Right lobe of liver (tissue), 4 donors: ENCODE results near the gene PHF1.

Experiments
- POLR2A ChIP-seq: fragments of 450-650 bp; IDR thresholded peaks from one replicate; pipeline ENCODE4 v1.6.1; 2017; ENCODE audit warnings: antibody characterized with exemption, mild to moderate bottlenecking
- TF ChIP-seq, protein P1 (sequence below), 4 donors: fragments of 200-600 bp in 3 of 4; fragments of 450-650 bp in 1 of 4; IDR thresholded peaks; one replicate each; pipeline versions ENCODE4 v1.5.1 to v1.8.0; 2016 to 2022; ENCODE audit warnings: antibody characterized with exemption in 4 of 4, mild to moderate bottlenecking in 2 of 4
- donor health status: DM: no; HTN: no; CAD: no.
- donor health status: DM: no; HTN: no; CAD: no.
- donor health status: DM: no; HTN: yes; CAD: no.

DNA sequence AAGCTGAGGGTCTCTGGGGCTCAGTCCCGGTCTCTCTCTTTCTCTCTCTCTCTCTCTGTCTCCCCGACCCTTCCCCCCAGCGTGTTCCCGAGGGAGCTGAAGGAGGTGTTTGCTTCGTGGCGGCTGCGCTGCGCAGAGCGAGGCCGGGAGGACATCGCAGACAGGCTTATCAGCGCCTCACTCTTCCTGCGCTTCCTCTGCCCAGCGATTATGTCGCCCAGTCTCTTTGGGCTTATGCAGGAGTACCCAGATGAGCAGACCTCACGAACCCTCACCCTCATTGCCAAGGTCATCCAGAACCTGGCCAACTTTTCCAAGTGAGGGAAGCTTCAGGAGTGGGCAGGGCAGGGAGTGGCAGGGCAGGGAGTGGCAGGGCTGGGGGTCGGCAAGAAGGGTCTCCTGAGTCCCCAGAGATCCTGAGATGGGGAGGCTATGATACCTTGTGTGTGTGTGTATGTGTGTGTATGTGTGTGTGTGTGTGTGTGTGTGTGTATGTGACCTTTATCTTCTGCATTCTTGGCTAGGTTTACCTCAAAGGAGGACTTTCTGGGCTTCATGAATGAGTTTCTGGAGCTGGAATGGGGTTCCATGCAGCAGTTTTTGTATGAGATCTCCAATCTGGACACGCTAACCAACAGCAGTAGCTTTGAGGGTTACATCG is 30.0 kb downstream of the PHF1 start:
- TF ChIP-seq, protein P1, sequence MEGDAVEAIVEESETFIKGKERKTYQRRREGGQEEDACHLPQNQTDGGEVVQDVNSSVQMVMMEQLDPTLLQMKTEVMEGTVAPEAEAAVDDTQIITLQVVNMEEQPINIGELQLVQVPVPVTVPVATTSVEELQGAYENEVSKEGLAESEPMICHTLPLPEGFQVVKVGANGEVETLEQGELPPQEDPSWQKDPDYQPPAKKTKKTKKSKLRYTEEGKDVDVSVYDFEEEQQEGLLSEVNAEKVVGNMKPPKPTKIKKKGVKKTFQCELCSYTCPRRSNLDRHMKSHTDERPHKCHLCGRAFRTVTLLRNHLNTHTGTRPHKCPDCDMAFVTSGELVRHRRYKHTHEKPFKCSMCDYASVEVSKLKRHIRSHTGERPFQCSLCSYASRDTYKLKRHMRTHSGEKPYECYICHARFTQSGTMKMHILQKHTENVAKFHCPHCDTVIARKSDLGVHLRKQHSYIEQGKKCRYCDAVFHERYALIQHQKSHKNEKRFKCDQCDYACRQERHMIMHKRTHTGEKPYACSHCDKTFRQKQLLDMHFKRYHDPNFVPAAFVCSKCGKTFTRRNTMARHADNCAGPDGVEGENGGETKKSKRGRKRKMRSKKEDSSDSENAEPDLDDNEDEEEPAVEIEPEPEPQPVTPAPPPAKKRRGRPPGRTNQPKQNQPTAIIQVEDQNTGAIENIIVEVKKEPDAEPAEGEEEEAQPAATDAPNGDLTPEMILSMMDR (IDR thresholded peaks at IDR 0.05), result no peak
- TF ChIP-seq POLR2A, result no peak
